Measurements from ENCODE around the gene PIK3AP1.
"Not testable (repeated sequence)": the region's sequence is repeated elsewhere in the genome, so short reads cannot be mapped to it uniquely, and the experiment has no call there.

The PIK3AP1 gene

DNA sequence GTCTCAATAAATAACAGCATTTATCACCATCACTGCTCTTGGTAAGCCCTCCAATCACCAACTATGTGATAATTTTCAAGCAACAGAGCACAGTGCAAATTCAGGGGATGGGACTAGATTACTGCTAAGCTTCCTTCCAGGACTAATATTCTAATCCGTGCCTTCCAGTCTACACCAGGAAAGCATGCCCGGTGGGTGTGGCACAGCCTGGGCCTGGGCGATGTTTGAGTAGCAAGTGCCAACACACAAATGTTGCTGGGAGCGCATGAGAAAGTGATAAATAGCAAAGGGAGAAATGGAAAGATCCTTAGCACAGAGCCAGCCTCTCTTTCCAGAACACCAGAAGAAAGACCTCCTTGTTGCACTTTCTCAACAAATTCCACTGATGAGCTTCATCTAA is 120.0 kb downstream of the PIK3AP1 start:
- DNase-seq = no peak

DNA sequence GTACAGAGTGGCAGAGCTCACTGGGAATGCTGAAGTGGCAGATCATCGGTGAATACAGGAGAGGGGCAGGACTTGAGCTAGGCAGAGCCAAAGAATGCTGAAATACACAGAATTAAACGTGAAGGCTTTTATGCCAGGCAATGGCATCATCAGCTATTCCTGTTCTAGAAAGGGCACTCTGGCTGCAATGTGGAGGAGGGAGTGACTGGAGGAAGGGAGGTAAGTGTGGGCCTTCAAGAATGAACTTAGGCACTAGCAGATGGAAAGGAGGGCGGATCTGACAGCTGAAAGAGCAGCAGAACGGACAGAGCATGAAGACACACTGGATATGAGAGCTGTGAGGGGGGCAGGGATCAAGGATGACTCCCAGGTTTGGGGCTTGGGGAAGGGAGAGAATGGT is 121.5 kb downstream of the PIK3AP1 start:
- no peak for DNase-seq

DNA sequence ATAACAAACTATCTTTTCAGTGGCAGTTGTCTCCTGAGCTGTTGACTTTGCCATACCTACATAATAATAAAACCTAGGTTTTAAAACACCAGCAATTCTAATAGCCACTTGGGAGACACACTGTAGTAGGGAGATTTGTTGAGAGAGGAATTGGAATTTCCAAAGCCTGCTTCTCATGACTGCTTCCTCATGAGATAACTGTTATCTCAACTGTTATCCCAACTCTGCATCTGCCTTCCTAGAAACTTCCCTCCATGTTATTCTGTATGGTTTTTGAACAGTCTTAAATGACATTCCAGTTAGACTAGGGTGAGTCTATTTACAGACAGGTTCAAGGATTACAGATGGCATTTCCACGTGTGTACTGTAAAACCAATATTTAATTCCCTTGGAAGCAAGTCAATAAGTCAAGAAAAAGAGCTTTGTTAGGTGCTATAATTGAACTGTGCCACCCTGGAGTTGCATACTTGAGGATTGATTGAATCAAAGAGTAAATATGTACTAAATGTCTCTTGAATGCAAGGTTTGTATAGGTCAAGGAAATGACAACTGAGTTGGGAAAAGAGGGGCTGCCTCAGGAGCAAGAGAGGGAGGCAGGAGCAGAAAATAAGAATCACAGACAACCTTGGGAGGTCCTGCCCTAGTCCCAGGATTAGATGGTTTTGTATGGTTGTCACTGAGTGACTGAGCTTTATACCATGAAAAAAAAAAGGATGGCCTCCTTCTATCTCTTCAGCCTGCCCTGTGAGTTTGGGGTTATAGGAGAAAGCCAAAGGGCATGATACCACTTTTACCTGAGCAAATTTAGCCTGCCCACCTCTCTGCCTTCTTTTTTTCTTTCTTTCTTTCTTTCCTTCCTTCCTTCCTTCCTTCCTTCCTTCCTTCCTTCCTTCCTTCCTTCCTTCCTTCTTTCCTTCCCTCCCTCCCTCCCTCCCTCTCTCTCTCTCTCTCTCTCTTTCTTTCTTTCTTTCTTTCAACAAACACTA is 123.6 kb downstream of the PIK3AP1 start:
- no peak for DNase-seq

DNA sequence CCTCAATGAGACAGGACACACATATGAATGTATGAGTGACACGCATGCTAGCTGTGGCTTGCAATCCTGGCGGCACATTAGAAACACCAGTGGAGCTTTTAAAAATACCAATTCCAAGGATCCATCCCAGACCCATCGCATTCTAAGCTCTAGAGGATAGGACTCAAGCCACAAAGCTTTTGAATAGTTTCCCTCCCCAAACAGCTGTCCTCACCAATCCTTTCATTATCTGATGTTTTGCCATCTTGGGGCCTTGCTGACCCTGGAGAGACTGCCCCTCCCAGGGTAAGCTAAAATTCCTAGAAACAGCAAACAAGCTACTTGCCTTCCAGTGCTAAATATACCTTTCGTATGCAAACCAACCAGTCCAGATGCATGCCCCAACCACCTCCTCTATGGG is 124.6 kb downstream of the PIK3AP1 start:
- no peak for DNase-seq

DNA sequence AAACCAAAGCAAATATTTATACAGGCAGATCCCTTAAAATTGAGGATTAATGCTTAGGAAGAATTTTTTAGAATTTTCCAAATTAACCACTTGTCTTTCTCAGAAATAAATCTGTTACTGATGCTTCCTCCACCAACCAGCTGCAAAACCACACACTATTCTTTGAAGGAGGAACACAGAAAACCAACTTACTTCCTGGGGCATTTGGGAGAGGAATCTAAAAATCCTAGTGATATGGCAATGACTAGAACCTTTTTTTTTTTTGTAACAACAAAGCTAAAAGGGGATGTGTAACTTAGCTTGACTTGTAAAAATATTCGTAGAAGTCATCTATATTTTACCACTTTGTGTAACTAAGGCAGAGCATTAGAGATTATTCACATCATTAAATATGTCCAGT is 128.4 kb downstream of the PIK3AP1 start:
- no peak for DNase-seq

DNA sequence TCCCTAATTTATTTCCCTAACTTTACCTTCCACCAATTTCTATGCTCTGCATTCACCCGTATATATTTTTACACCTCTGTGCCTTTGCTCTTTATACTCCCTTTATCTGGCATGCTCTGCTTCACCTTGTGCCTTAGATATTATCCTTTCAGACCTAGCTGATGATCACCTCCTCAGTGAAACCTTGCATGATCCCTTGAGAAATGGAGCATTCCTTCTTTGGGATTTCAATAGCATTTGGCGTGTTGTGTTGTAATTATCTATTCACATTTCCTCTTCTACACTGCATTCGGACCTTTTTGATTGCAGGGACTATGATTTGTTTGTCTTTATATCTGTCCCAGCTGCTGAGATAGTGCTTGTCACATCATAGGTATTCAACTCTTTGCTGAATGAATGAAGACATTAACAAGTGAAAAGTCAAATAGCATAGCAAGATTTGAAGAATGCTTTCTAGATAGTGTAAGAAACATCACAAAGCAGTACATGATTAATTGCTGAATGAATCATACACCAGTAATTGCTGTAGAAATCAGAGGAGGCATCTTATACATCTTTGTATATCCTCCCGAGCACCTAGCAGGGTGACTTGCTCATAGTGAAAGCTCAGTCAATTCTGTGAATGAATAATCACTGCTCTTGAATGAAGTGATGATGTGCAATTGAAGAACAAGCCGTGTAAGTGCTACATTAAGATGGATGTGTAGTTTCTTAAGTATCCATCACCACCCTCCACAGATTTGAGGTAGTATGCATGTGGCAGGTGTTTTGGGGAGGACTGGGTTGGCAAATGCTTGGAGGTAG is 131.5 kb downstream of the PIK3AP1 start:
- no peak for DNase-seq

DNA sequence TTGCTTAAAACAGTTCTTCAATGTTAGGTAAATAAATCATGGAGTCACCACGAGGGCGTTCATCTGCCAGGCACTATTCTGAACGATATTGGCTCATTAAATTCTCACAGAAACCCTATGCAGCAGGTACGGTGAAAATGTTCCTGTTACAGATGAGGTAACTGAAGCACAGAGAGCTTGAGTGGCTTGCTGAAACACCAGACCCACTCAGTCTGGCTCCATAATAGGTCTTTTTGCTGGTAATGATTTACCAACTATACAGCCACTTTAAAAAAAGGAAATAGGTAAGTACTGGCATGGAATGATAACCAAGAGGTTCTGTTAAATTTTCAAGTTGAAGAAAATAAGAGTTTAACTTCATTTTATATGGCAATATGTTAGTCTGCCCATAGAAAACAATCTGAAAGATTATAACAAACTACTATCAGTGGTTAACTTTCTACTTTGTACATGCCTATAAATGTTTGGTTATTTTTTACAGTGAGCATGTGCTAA is 132.2 kb downstream of the PIK3AP1 start:
- no peak for DNase-seq

DNA sequence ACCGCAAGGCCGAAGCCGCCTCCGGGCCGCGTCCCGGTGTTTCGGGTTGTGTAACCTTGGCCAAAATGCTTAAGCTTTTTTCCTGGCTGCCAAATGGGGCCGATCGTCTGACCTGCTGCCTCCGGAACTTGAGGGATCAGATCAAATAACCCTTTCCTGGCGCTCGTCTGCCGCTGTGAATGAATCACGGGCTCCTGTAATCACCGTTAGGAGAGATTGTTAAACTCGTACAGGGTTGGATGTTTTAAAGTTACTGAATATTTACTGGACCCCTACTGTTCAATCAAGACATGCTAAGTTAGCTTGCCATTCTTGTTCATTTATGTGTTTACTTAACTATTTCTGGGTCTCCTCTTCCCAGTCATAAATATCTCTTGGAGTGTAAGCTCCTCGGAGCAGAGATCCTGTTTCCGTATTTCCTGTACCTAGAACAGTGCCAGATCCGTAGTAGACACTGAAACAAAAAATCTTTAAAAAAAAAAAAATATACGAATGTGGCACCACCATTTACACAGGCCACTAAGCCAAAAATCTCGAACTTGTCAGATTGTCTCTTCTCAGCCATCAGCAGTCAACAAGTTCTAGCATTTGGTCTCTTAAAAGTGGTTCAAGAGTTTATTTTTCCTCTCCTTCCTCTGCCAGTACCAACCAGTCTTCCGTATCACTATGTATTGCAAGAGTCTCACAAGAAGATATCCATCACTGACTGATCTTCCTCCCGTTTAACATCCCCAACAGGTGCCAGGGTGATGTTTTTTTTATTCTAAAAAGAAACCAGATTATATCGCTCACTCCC is 132.9 kb downstream of the PIK3AP1 start:
- DNase-seq = no peak

DNA sequence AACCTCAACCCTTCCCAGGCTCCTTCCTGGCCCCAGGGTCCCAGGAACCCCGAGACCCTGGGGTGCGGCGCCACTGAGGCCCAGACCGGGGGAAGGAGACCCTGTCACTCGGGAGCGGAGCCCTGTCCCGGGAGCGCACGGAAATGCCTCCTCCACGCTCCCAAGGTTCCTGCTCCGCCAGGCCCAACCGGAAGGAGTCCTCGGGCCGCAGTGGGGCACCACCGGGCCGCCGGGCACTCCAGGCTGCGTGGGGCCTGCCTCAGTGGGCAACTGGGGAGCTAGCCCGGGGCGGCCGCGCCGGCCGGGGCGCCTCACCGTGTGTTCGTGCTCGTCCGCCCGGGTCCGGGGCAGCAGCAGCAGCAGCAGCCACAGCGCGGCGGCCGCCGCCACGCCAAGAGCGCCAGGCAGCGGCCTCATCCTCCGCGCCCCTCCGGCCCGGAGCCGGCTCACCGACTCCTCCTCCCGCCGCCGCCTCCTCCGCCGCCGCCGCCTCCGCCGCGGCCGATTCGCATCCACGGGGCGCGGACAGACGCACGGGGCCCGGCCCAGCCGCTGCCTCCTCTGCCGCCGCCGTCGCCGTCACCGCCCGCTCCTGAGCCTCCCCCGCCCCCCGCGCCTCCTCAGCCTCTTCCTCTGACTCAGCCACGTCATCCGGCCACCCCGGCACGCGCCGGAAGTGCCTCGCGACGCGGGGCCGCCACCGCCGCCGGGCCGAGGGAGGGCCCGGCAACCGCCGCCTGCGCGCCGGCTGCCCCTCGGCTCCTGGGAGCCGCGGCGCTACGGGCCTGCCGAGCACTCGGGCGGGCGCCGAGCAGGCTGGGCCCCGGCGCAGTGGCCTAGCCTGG is 133.7 kb downstream of the PIK3AP1 start, which contains the start of gene TM9SF3:
Gene TM9SF3 (minus strand): TSS at position 594 of the 845 bp plus-strand sequence. CDS start 177 bp downstream, at position 417.
- peak; percentile 93 for DNase-seq

DNA sequence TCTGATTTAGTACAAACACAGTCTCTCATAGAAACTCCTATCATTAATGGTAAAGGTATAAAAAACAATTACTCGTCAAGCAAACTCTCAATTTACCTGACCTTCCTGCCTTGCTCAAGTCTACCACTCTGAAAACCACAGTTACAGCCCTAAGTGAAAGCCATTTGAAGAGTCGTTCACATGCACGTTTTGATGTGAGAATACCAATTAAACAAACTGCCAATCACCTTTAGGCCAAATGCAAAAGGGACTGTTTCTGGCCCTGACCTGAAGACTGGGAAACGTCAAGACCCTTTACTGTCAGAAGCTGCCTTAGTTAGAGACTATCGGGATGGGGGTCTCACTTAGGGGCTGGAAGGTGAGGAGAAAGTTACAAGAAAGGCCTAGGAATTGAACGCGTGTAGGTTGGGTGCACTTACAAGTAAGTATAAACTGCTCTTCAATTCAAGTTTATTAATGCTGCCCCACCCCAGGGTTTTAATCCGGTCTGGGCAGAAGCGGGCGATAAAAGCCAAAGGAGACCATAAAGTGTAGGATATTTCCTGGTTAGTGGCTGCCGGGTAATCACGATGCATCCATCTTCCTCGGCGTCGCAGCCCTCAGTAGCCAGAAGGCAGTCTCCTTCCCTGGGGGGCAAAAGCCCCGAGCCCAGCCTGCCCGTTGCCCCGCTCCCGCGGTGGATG is 134.4 kb downstream of the PIK3AP1 start:
- peak; percentile 64 for DNase-seq

DNA sequence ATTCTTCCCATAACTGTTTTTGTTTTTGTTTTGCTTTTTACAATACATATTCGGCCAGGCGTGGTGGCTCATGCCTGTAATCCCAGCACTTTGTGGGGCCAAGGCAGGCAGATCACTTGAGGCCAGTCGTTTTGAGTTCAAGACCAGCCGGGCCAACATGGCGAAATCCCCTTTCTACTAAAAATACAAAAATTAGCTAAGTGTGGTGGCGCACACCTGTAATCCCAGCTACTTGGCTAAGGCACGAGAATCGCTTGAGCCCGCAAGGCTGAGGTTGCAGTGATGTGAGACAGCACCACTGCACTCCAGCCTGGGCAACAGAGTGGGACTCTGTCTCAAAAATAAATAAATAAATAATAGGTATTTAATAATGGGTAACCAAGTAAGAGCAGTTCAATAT is 135.8 kb downstream of the PIK3AP1 start:
- no peak for DNase-seq

DNA sequence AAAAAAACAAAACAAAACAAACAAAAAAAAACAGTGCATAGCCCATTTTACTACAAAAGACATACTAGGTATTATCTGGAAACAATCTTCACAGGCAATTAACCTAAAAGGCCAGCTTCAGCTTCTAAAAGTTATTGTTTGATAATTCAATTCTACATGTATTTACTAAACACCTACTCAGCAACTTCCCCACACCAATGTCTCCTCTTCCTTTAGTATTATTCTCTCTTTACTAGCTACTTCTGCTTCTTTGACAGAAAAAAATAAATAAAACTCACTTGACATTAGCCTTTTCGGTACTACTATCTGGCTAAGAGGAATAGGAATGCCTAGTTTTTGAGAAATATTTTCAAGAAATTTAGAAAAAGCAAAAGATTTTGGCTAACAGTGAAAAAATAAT is 136.3 kb downstream of the PIK3AP1 start:
- no peak for DNase-seq

DNA sequence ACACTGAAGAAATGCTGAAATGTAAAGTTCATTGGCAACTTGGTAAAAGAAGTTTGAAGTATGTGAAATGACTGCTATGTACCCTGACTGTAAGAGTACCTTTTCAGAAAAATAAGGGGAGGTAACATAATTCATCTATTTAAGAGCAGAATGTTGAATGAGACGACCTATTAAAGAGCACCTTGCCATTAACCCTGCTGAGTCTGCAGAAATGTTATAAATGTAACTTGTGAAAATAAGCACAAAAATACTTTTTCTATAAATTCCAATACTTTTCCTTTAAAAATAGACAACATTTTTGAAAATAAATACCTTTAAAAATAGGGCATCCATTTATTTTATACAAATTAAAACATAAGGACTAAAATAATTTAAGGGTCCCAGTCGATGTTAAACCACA is 141.2 kb downstream of the PIK3AP1 start:
- DNase-seq = no peak

DNA sequence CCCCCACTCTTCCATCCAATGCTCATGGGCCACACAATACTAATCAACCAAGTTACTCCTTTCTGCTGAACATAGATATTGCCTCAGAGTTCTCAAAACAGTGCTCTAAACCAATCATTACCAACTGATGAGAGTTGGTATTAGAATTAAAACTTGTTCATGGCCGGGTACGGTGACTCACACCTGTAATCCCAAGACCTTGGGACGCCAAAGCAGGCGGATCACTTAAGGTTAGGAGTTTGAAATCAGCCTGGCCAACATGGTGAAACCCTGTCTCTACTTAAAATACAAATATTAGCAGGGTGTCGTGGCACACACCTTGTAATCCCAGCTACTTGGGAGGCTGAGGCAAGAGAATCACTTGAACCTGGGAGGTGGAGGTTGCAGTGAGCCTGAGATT is 141.7 kb downstream of the PIK3AP1 start:
- no peak for DNase-seq

DNA sequence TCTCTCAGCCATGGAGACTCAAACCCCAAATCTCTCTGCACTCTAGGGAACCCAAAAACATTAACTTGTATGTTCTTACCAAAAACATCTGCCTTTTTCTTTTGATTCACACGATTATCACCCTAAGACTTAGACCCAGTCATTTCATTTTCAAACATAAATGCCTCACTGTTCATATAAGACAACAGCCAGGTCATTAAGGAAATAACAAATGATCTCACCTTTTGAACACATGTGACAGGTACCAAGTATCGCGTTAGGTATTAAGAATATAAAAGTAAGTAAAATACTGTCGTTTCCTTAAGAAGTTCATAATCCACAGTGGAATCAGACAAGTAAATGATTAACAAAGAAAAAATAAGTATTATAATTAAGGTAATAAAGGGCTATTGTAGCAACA is 142.3 kb downstream of the PIK3AP1 start:
- no peak for DNase-seq

DNA sequence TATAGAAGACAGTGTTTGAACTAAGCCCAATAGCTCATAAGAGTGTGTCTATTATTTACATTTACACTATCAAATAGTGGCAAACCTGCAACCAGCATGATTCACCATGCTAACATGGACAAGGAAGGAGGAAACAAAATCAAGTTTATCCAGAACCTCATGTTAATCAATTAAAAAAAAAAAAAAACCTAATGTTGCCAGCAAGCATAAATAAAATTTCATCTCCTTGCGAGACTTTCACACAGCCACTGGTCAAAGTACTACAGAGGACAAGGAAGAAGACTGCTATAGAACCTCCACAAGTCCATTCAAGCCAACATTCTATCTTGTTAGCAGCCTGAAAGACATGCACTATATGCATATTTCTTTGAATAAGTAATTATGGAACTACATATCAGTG is 143.2 kb downstream of the PIK3AP1 start:
- DNase-seq = no peak

DNA sequence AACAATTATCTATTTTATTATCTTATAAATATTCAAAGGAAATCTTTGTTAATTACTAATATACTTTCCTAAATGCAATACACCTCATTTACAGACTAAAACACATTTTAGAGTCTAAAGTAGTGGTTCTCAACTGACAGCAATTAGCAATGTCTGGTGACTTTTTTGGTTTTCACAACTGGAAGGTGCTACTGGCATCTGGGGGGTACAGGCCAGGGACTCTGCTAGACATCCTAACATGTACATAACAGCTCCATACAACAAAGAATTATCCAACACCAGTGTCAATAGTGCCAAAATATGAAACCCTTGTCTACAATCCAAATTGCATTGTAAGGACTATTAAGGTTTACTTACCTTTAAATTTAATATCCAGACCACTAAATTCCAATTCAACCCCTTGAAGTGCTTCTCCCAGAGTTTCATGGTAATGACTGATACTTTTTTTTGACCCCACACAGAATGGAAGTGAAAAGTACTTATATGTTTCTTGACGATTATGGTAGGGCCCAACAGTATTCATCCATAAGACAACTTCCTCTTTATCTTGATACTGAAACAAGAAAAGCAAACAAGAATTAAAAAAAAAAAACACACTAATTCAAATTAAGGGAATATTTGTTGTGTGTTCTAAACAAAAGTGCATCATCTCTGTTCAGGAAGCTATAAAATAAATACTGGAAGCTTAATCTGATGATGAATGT is 143.9 kb downstream of the PIK3AP1 start:
- no peak for DNase-seq

DNA sequence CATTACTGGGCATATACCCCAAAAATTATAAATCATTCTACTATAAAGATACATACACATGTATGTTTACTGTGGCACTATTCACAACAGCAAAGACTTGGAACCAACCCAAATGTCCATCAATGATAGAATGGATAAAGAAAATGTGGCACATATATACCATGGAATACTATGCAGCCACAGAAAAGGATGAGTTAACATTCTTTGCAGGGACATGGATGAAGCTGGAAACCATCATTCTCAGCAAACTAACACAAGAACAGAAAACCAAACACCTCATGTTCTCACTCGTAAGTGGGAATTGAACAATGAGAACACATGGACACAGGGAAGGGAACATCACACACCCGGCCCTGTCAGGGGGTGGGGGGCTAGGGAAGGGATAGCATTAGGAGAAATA is 145.8 kb downstream of the PIK3AP1 start:
- DNase-seq = not testable (repeated sequence)

DNA sequence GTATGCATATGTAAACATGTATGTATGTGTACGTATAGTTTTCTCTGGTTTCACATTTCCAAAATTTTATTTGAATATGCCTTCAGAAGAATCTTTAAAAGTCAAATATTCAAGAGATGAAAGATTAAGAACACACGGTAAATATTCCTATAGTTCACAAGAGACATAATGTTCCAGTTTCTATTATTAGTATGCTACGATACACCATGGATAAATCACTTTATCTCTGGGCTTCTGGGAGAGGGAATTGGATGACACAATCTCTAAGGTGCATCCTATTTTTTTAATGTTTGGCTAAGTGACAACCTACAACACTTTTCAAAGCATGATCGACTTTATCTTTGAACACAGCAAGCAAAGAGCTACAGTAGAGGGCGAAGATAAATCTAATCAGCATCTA is 147.3 kb downstream of the PIK3AP1 start:
- DNase-seq = no peak

All from CD4-positive, alpha-beta T cell treated with Interleukin-10 for 1 hour (primary cell).